IgD-negative memory B cell (primary cell): ENCODE results near the gene C7orf57. TPM values are rescaled to one million over a fixed set of nuclear protein-coding genes. Genes with fewer than 3 reads are reported as not detected.
"Not testable (repeated sequence)": the region's sequence is repeated elsewhere in the genome, so short reads cannot be mapped to it uniquely, and the experiment has no call there.

ENCODE experiments used
- H3K27ac Mint-ChIP-seq, 3 donors: one replicate each; pipeline ENCODE4 v1.8.0; 2020 to 2022; ENCODE audit warnings: mild to moderate bottlenecking in 3 of 3, mixed read lengths in 3 of 3, moderate library complexity in 1 of 3
- H3K27me3 Mint-ChIP-seq: one replicate; pipeline ENCODE4 v1.8.0; 2021; ENCODE audit warnings: mixed read lengths
- H3K36me3 Mint-ChIP-seq: one replicate; pipeline ENCODE4 v1.8.0; 2020; ENCODE audit warnings: mild to moderate bottlenecking, mixed read lengths
- H3K4me1 Mint-ChIP-seq, 3 donors: one replicate each; pipeline ENCODE4 v1.8.0; 2020 to 2022; ENCODE audit warnings: mixed read lengths in 3 of 3, mild to moderate bottlenecking in 1 of 3
- H3K4me3 Mint-ChIP-seq, 4 donors: one replicate each; pipeline ENCODE4 v1.8.0; 2020 to 2022; ENCODE audit warnings: mild to moderate bottlenecking in 4 of 4, mixed read lengths in 4 of 4, moderate library complexity in 3 of 4
- H3K9me3 Mint-ChIP-seq, 3 donors: one replicate each; pipeline ENCODE4 v1.8.0; 2020 to 2021; ENCODE audit warnings: mixed read lengths in 3 of 3, mild to moderate bottlenecking in 1 of 3
- polyA plus RNA-seq: library from polyadenylated mRNA; unstranded; fragments of 300-500 nt; fragmentation: Illumina TruSeq; gene quantifications from one replicate; pipeline ENCODE4 v1.2.3, GENCODE V29; 2021

The C7orf57 gene
- polyA plus RNA-seq, 1 donor from 2014 or later = not detected

- no peaks in the 10 kb centered on the region for H3K27me3 Mint-ChIP-seq
- H3K4me3 Mint-ChIP-seq = no peak overlapping the region
- no peaks in the 10 kb centered on the region for H3K9me3 Mint-ChIP-seq
- H3K27ac Mint-ChIP-seq = no peak overlapping the region
- H3K36me3 Mint-ChIP-seq = no peaks in the 10 kb centered on the region
- peaks cover 0 to 4% (median 4%) of the 10 kb centered on the region in 3 donors for H3K4me1 Mint-ChIP-seq
These were observed 11.1 kb downstream of the C7orf57 start for GRCh38 chr7:48046458-48046857.

GRCh38 chr7:48048113-48048512 is 12.8 kb downstream of the C7orf57 start:
- H3K27ac Mint-ChIP-seq = no peak overlapping the region
- H3K27me3 Mint-ChIP-seq = peaks cover 3% of the 10 kb centered on the region
- no peaks in the 10 kb centered on the region for H3K36me3 Mint-ChIP-seq
- H3K4me1 Mint-ChIP-seq = peaks cover 1 to 7% (median 6%) of the 10 kb centered on the region in 3 donors
- H3K9me3 Mint-ChIP-seq = no peaks in the 10 kb centered on the region
- no peak overlapping the region for H3K4me3 Mint-ChIP-seq

- Mint-ChIP-seq H3K4me3 (no peak overlapping the region), H3K27ac (no peak overlapping the region), H3K4me1 (peaks cover 1 to 7% (median 6%) of the 10 kb centered on the region in 3 donors), H3K9me3 (no peaks in the 10 kb centered on the region), H3K36me3 (no peaks in the 10 kb centered on the region), H3K27me3 (peaks cover 4% of the 10 kb centered on the region)
These were observed 14.5 kb downstream of the C7orf57 start for GRCh38 chr7:48049850-48050249.

- Mint-ChIP-seq H3K27ac (no peak overlapping the region), H3K36me3 (no peaks in the 10 kb centered on the region), H3K4me3 (no peak overlapping the region), H3K9me3 (peaks cover 2 to 10% (median 3%) of the 10 kb centered on the region in 3 donors), H3K27me3 (peaks cover 4% of the 10 kb centered on the region), H3K4me1 (peaks cover 1 to 3% (median 2%) of the 10 kb centered on the region in 3 donors)
These were observed 17.4 kb downstream of the C7orf57 start for GRCh38 chr7:48052748-48053147.

GRCh38 chr7:48053736-48054135 is 18.4 kb downstream of the C7orf57 start:
- H3K9me3 Mint-ChIP-seq = peaks cover 2 to 13% (median 3%) of the 10 kb centered on the region in 3 donors
- no peak overlapping the region for H3K4me3 Mint-ChIP-seq
- H3K36me3 Mint-ChIP-seq = no peaks in the 10 kb centered on the region
- H3K4me1 Mint-ChIP-seq = peaks cover 1 to 3% (median 2%) of the 10 kb centered on the region in 3 donors
- H3K27ac Mint-ChIP-seq = no peak overlapping the region
- peaks cover 4% of the 10 kb centered on the region for H3K27me3 Mint-ChIP-seq

GRCh38 chr7:48058990-48059389 is 23.6 kb downstream of the C7orf57 start:
- H3K4me1 Mint-ChIP-seq = peaks cover 0 to 4% (median 1%) of the 10 kb centered on the region in 3 donors
- H3K27ac Mint-ChIP-seq = no peak overlapping the region
- H3K27me3 Mint-ChIP-seq = peaks cover 3% of the 10 kb centered on the region
- H3K4me3 Mint-ChIP-seq = no peak overlapping the region
- H3K9me3 Mint-ChIP-seq = peaks cover 3 to 16% (median 6%) of the 10 kb centered on the region in 3 donors
- H3K36me3 Mint-ChIP-seq = peaks cover 2% of the 10 kb centered on the region

- H3K27ac Mint-ChIP-seq = no peak overlapping the region
These were observed 24.4 kb downstream of the C7orf57 start for GRCh38 chr7:48059706-48060105.

GRCh38 chr7:48063985-48064384 is 28.6 kb downstream of the C7orf57 start:
- Mint-ChIP-seq H3K27ac (no peak overlapping the region), H3K27me3 (peaks cover 8% of the 10 kb centered on the region), H3K4me3 (no peak overlapping the region), H3K9me3 (peaks cover 0 to 8% (median 3%) of the 10 kb centered on the region in 3 donors), H3K4me1 (peaks cover 0 to 5% (median 1%) of the 10 kb centered on the region in 3 donors), H3K36me3 (peaks cover 2% of the 10 kb centered on the region)

More at GRCh38 chr7:48059706-48060105, 24.4 kb downstream of the C7orf57 start:
- Mint-ChIP-seq H3K4me3 (no peak overlapping the region), H3K4me1 (peaks cover 0 to 4% (median 1%) of the 10 kb centered on the region in 3 donors), H3K36me3 (peaks cover 2% of the 10 kb centered on the region), H3K27me3 (peaks cover 3% of the 10 kb centered on the region), H3K9me3 (peaks cover 3 to 21% (median 6%) of the 10 kb centered on the region in 3 donors)

- Mint-ChIP-seq H3K4me3 (no peak overlapping the region), H3K27me3 (peaks cover 8% of the 10 kb centered on the region), H3K36me3 (peaks cover 2% of the 10 kb centered on the region), H3K4me1 (peaks cover 0 to 4% (median 0%) of the 10 kb centered on the region in 3 donors), H3K27ac (no peak overlapping the region), H3K9me3 (peaks cover 0 to 14% (median 3%) of the 10 kb centered on the region in 3 donors)
These were observed 32.1 kb downstream of the C7orf57 start for GRCh38 chr7:48067475-48067874.

- Mint-ChIP-seq H3K4me1 (no peaks in the 10 kb centered on the region), H3K36me3 (peaks cover 1% of the 10 kb centered on the region), H3K9me3 (peaks cover 0 to 6% (median 1%) of the 10 kb centered on the region in 3 donors)
These were observed 38.9 kb downstream of the C7orf57 start for GRCh38 chr7:48074204-48074654.

GRCh38 chr7:48077423-48077822 is 42.1 kb downstream of the C7orf57 start:
- Mint-ChIP-seq H3K27me3 (no peaks in the 10 kb centered on the region), H3K36me3 (peaks cover 1% of the 10 kb centered on the region)

More at GRCh38 chr7:48074204-48074654, 38.9 kb downstream of the C7orf57 start:
- no peak overlapping the region for H3K27ac Mint-ChIP-seq
- H3K4me3 Mint-ChIP-seq = no peak overlapping the region
- no peaks in the 10 kb centered on the region for H3K27me3 Mint-ChIP-seq

GRCh38 chr7:48078470-48078869 is 43.1 kb downstream of the C7orf57 start:
- Mint-ChIP-seq H3K4me1 (no peaks in the 10 kb centered on the region), H3K27ac (no peak overlapping the region), H3K4me3 (no peak overlapping the region), H3K36me3 (peaks cover 1% of the 10 kb centered on the region), H3K27me3 (no peaks in the 10 kb centered on the region), H3K9me3 (no peaks in the 10 kb centered on the region)

More at GRCh38 chr7:48077423-48077822, 42.1 kb downstream of the C7orf57 start:
- H3K27ac Mint-ChIP-seq = no peak overlapping the region
- H3K4me1 Mint-ChIP-seq = no peaks in the 10 kb centered on the region
- H3K9me3 Mint-ChIP-seq = no peaks in the 10 kb centered on the region
- no peak overlapping the region for H3K4me3 Mint-ChIP-seq

- not testable (repeated sequence) for H3K27ac Mint-ChIP-seq, H3K27me3 Mint-ChIP-seq, H3K4me3 Mint-ChIP-seq, H3K9me3 Mint-ChIP-seq, H3K36me3 Mint-ChIP-seq
- H3K4me1 Mint-ChIP-seq = peaks cover 21 to 25% (median 23%) of the 10 kb centered on the region in 3 donors
These were observed 47.0 kb downstream of the C7orf57 start for GRCh38 chr7:48082378-48082777.

GRCh38 chr7:48083114-48083830 is 47.9 kb downstream of the C7orf57 start:
- Mint-ChIP-seq H3K27me3 (no peaks in the 10 kb centered on the region), H3K9me3 (no peaks in the 10 kb centered on the region), H3K4me3 (no peak overlapping the region), H3K4me1 (peaks cover 24 to 29% (median 26%) of the 10 kb centered on the region in 3 donors), H3K36me3 (peaks cover 1% of the 10 kb centered on the region), H3K27ac (no peak overlapping the region)

GRCh38 chr7:48084727-48085432 is 49.5 kb downstream of the C7orf57 start:
- no peaks in the 10 kb centered on the region for H3K36me3 Mint-ChIP-seq
- no peaks in the 10 kb centered on the region for H3K27me3 Mint-ChIP-seq
- H3K27ac Mint-ChIP-seq = peak overlapping the region; percentile 48 to 96 (median 86)
- H3K4me1 Mint-ChIP-seq = peaks cover 25 to 31% (median 26%) of the 10 kb centered on the region in 3 donors
- H3K9me3 Mint-ChIP-seq = no peaks in the 10 kb centered on the region
- peak overlapping the region in 3 of 4 donors; percentile 0 to 64 (median 14) for H3K4me3 Mint-ChIP-seq
